WTC11 (cell line): Measurements from ENCODE around the gene ADGRV1.

Experiments
- CBFB ChIP-seq: sonication (generic); formaldehyde crosslinking; IDR thresholded peaks from 2 replicates; pipeline ENCODE4 v1.8.1; 2022; ENCODE audit warnings: mild to moderate bottlenecking, low read depth, missing genetic modification reagents
- CREB1 ChIP-seq: sonication (generic); formaldehyde crosslinking; IDR thresholded peaks from 2 replicates; pipeline ENCODE4 v1.8.0; 2023; ENCODE audit warnings: mild to moderate bottlenecking, missing genetic modification reagents
- ETV6 ChIP-seq: sonication (generic); formaldehyde crosslinking; IDR thresholded peaks from 2 replicates; pipeline ENCODE4 v1.8.1; 2022; ENCODE audit warnings: mild to moderate bottlenecking, missing genetic modification reagents
- JUN ChIP-seq: sonication (generic); formaldehyde crosslinking; IDR thresholded peaks from 2 replicates; pipeline ENCODE4 v1.8.0; 2023; ENCODE audit warnings: mild to moderate bottlenecking, missing genetic modification reagents
- KAT7 ChIP-seq: sonication (generic); formaldehyde crosslinking; IDR thresholded peaks from 2 replicates; pipeline ENCODE4 v1.8.1; 2023; ENCODE audit warnings: missing genetic modification reagents, mild to moderate bottlenecking, borderline replicate concordance
- RELA ChIP-seq: sonication (generic); formaldehyde crosslinking; IDR thresholded peaks from 2 replicates; pipeline ENCODE4 v1.8.1; 2022; ENCODE audit warnings: missing genetic modification reagents, mild to moderate bottlenecking, borderline replicate concordance
- ZBTB21 ChIP-seq: sonication (generic); formaldehyde crosslinking; IDR thresholded peaks from 2 replicates; pipeline ENCODE4 v1.8.1; 2023; ENCODE audit warnings: mild to moderate bottlenecking, missing genetic modification reagents, borderline replicate concordance
- ZNF121 ChIP-seq: sonication (generic); formaldehyde crosslinking; IDR thresholded peaks from 2 replicates; pipeline ENCODE4 v1.8.0; 2023; ENCODE audit warnings: missing genetic modification reagents
- TF ChIP-seq, protein P1 (sequence below): sonication (generic); formaldehyde crosslinking; IDR thresholded peaks from 2 replicates; pipeline ENCODE4 v1.8.1; 2022; ENCODE audit warnings: low read depth, missing genetic modification reagents, borderline replicate concordance
- TF ChIP-seq, protein P2 (sequence below): fragments of 200-600 bp; IDR thresholded peaks from 2 replicates; pipeline ENCODE4 v1.8.0; 2022; ENCODE audit warnings: antibody characterized with exemption
- TF ChIP-seq, protein P3 (sequence below): sonication (generic); formaldehyde crosslinking; IDR thresholded peaks from 2 replicates; pipeline ENCODE4 v1.8.1; 2022; ENCODE audit warnings: missing genetic modification reagents, borderline replicate concordance
- TF ChIP-seq, protein P4 (sequence below): sonication (generic); formaldehyde crosslinking; IDR thresholded peaks from 2 replicates; pipeline ENCODE4 v1.8.1; 2023; ENCODE audit warnings: mild to moderate bottlenecking, missing genetic modification reagents, moderate library complexity

DNA sequence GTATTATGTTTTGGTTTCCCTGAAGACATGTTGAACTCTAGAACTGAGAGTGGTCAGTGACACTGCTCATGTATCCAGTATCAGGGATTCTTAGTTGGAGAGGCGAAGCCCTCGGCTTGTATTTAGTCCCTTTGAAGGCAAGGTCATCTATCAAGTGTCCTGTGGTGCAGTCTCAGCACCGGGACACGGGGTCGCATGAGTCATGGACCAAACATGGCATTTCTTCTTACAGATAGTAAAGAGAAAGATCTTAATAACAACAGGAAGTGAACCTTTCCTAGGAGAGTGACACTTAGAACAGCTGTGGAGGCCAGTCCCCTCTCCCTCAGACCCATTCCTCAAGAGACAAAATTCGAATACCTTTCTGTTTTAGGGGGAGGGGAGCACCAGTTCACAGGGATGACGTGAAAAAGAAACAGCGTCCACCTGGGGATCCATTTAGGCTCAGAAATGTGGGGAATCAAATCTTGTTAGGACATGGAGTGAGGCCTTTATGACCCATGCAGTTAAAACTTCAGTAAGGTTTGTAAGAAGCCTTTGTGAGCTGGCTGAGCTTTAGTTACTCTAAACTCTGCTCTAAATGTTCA, 86.5 kb downstream of the ADGRV1 start:
- TF ChIP-seq, protein P1, sequence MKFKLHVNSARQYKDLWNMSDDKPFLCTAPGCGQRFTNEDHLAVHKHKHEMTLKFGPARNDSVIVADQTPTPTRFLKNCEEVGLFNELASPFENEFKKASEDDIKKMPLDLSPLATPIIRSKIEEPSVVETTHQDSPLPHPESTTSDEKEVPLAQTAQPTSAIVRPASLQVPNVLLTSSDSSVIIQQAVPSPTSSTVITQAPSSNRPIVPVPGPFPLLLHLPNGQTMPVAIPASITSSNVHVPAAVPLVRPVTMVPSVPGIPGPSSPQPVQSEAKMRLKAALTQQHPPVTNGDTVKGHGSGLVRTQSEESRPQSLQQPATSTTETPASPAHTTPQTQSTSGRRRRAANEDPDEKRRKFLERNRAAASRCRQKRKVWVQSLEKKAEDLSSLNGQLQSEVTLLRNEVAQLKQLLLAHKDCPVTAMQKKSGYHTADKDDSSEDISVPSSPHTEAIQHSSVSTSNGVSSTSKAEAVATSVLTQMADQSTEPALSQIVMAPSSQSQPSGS, result no peak
- TF ChIP-seq CREB1 (CRISPR knock-in tag), result no peak
- no peak for TF ChIP-seq KAT7 (CRISPR knock-in tag)
- TF ChIP-seq, protein P2, sequence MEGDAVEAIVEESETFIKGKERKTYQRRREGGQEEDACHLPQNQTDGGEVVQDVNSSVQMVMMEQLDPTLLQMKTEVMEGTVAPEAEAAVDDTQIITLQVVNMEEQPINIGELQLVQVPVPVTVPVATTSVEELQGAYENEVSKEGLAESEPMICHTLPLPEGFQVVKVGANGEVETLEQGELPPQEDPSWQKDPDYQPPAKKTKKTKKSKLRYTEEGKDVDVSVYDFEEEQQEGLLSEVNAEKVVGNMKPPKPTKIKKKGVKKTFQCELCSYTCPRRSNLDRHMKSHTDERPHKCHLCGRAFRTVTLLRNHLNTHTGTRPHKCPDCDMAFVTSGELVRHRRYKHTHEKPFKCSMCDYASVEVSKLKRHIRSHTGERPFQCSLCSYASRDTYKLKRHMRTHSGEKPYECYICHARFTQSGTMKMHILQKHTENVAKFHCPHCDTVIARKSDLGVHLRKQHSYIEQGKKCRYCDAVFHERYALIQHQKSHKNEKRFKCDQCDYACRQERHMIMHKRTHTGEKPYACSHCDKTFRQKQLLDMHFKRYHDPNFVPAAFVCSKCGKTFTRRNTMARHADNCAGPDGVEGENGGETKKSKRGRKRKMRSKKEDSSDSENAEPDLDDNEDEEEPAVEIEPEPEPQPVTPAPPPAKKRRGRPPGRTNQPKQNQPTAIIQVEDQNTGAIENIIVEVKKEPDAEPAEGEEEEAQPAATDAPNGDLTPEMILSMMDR, result no peak
- TF ChIP-seq RELA (CRISPR knock-in tag), result no peak
- TF ChIP-seq CBFB, result no peak
- TF ChIP-seq JUN (CRISPR knock-in tag), result no peak
- TF ChIP-seq ETV6, result no peak
- TF ChIP-seq, protein P3, sequence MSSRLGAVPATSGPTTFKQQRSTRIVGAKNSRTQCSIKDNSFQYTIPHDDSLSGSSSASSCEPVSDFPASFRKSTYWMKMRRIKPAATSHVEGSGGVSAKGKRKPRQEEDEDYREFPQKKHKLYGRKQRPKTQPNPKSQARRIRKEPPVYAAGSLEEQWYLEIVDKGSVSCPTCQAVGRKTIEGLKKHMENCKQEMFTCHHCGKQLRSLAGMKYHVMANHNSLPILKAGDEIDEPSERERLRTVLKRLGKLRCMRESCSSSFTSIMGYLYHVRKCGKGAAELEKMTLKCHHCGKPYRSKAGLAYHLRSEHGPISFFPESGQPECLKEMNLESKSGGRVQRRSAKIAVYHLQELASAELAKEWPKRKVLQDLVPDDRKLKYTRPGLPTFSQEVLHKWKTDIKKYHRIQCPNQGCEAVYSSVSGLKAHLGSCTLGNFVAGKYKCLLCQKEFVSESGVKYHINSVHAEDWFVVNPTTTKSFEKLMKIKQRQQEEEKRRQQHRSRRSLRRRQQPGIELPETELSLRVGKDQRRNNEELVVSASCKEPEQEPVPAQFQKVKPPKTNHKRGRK (CRISPR knock-in tag), result no peak
- TF ChIP-seq ZBTB21 (CRISPR knock-in tag), result no peak
- TF ChIP-seq, protein P4, sequence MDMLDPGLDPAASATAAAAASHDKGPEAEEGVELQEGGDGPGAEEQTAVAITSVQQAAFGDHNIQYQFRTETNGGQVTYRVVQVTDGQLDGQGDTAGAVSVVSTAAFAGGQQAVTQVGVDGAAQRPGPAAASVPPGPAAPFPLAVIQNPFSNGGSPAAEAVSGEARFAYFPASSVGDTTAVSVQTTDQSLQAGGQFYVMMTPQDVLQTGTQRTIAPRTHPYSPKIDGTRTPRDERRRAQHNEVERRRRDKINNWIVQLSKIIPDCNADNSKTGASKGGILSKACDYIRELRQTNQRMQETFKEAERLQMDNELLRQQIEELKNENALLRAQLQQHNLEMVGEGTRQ, result no peak
- no peak for TF ChIP-seq ZNF121 (CRISPR knock-in tag)
